ENCODE measurements around the gene ALAD.
"Not testable (repeated sequence)": the region's sequence is repeated elsewhere in the genome, so short reads cannot be mapped to it uniquely, and the experiment has no call there.

ALAD gene

DNA sequence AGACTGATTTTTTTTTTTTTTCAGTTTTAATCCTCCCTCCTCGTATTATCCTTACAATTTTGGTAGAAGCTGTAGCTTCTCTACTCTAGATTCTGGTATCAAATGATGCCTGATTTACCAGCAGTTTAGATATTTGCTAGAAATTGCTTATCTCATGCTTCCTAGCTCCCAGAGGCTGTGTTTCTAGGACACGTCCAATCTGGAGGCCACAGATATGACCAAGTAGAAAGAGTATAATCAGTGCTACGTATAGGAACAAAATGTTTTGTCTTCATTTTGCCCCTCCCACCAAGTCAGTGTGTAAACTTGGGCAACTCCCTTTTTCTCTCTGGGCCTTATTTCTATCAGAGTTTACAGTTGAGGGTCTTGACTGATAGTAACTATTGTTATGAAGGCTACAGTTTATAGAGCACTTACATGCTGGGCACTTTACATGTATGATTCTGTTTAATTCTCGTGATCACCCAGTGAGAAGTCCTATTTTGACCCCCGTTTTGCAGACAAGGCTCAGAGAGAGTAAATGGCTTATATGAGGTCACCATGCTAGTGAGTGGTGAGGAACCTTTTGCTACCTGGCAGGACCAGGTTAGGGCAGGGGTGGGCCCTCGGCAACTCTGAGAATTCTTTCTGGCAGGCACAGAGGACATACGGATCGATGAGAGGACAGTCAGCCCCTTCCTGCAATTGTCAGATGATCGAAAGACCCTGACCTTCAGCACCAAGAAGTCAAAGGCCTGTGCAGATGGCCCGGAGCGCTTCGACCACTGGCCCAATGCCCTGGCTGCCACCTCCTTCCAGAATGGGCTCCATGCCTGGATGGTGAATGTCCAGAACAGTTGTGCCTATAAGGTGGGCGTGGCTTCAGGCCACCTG, 31.9 kb downstream of the ALAD start:
- CTCF ChIA-PET, result interaction anchor here (0.6 to 0.8 kb wide), 2 partner anchors 93 to 147 kb away, joined by 3 to 5 read pairs; no protein-coding TSS in a partner anchor
- 96% methylated on average over 10 of the region's 13 CpGs for WGBS (ENCODE audit: insufficient coverage)
- H3K36me3 ChIP-seq (ENCODE audit: control insufficient read depth in 4 of 4, insufficient read depth in 4 of 4, low read length in 3 of 4), result peaks cover 4 to 68% (median 38%) of the 10 kb centered on the region in 4 experiments

DNA sequence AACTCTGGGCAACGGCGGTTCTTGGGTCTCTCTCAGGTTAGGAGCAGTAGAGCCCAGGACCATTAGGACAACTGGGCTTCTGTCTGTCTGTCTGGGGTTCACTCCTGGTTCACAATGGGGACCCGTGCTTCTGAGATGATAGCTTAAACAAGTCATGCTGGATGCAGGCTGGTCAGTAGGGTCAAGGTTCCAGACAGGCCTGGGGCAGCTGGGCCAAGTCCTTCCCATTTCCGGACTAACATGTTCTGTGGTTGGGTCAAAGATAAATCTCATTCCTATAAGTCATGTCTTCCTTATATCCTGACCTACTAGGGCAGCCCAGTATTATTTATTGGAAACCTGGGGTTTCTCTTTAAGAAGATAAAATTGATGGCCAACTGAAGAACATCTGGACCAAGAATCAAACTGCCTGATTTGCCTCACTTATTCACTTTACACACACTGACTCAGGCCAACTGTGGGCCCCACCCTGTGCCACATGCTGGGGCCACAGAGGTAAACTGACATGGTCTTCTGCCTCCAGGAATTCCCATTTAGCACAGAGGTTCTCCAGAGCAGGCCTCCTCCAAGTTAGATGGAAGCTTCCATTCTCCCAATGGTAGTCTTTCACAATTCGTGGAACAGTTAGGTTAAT, 32.6 kb downstream of the ALAD start:
- CTCF ChIA-PET, result interaction anchor here (0.6 to 1.6 kb wide), 3 partner anchors 9 to 148 kb away, joined by 3 to 5 read pairs (median 5); partner anchors contain the start of gene HDHD3
- POLR2A ChIA-PET, result no interaction called here

More for the DNA sequence above, 31.9 kb downstream of the ALAD start:
- Histone ChIP-seq H3K27me3 (replicated peaks in 2 of 5; ENCODE audit: control insufficient read depth in 4 of 5, insufficient read depth in 5 of 5, low read length in 4 of 5) (no peaks in the 10 kb centered on the region), H3K4me3 (ENCODE audit: control insufficient read depth in 1 of 7, extremely low read depth in 1 of 7, insufficient read depth in 4 of 7, low read depth in 2 of 7, low read length in 6 of 7) (no peak overlapping the region), H3K9me3 (ENCODE audit: control extremely low read depth in 1 of 5, control insufficient read depth in 4 of 5, insufficient read depth in 2 of 5, low read depth in 1 of 5, low read length in 4 of 5) (no peaks in the 10 kb centered on the region), H3K27ac (ENCODE audit: insufficient read depth in 1 of 2, low read depth in 1 of 2, low read length in 2 of 2, poor library complexity in 1 of 2, severe bottlenecking in 2 of 2) (peak overlapping the region in 1 of 2 experiments; percentile 36), H3K4me1 (ENCODE audit: control extremely low read depth in 1 of 4, control insufficient read depth in 4 of 4, insufficient read depth in 4 of 4, low read length in 3 of 4) (peaks cover 0 to 2% (median 0%) of the 10 kb centered on the region in 4 experiments)
- peak in 2 of 3 donors; percentile 46 to 75 for DNase-seq
- POLR2A ChIA-PET, result no interaction called here

DNA sequence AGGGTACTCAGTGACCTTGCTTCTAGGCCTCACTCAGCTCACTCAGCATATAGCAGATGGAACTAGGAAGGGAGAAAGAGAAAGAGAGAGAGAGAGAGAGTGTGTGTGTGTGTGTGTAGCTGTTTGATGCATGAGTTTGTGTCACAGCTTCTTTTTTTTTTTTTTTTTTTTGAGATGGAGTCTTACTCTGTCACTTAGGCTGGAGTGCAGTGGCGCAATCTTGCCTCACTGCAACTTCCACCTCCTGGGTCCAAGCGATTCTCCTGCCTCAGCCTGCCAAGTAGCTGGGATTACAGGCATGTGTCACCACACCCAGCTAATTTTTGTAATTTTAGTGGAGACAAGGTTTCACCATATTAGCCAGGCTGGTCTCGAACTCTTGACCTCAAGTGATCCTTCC, 35.4 kb downstream of the ALAD start:
- CTCF ChIA-PET, result interaction anchor here (0.7 to 7.2 kb wide), 3 partner anchors 9 to 65 kb away, joined by 3 to 48 read pairs (median 7); partner anchors contain the start of gene BSPRY
- 90% methylated on average over 2 of the region's 3 CpGs for WGBS (ENCODE audit: insufficient coverage)

More for the DNA sequence above, 32.6 kb downstream of the ALAD start:
- WGBS (ENCODE audit: insufficient coverage), result 96% methylated on average over 4 of the region's 5 CpGs
- H3K4me1 ChIP-seq (ENCODE audit: control extremely low read depth in 1 of 4, control insufficient read depth in 4 of 4, insufficient read depth in 4 of 4, low read length in 3 of 4), result peaks cover 0 to 2% (median 0%) of the 10 kb centered on the region in 4 experiments
- H3K36me3 ChIP-seq (ENCODE audit: control insufficient read depth in 4 of 4, insufficient read depth in 4 of 4, low read length in 3 of 4), result peaks cover 4 to 60% (median 32%) of the 10 kb centered on the region in 4 experiments
- H3K9me3 ChIP-seq (ENCODE audit: control extremely low read depth in 1 of 5, control insufficient read depth in 4 of 5, insufficient read depth in 2 of 5, low read depth in 1 of 5, low read length in 4 of 5), result no peaks in the 10 kb centered on the region
- no peak overlapping the region for H3K4me3 ChIP-seq (ENCODE audit: control insufficient read depth in 1 of 7, extremely low read depth in 1 of 7, insufficient read depth in 4 of 7, low read depth in 2 of 7, low read length in 6 of 7)
- no peak overlapping the region for H3K27ac ChIP-seq (ENCODE audit: insufficient read depth in 1 of 2, low read depth in 1 of 2, low read length in 2 of 2, poor library complexity in 1 of 2, severe bottlenecking in 2 of 2)
- no peaks in the 10 kb centered on the region for H3K27me3 ChIP-seq (replicated peaks in 2 of 5; ENCODE audit: control insufficient read depth in 4 of 5, insufficient read depth in 5 of 5, low read length in 4 of 5)
- DNase-seq, result no peak

DNA sequence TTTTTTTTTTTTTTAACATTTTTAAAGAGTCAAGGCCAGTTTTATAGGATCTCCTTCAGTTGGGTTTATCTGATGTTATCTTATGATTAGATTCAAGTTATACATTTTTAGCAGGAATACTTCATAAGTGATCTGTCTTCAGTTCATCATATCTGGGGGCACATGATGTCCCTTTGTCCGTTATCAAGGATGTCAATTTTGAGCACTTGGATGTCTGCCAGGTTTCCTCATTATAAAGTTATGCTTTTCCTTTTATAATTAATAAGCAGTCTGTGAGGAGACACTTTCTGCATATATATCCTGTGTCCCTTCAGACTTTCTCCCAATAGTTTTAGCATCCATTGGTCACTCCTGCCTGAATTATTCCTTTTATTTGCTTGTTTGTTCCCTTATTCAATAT, 36.1 kb downstream of the ALAD start:
- no CpG with 5 or more reads among the region's 1 CpG for WGBS (ENCODE audit: insufficient coverage)
- no peak for DNase-seq
- H3K9me3 ChIP-seq (ENCODE audit: control extremely low read depth in 1 of 5, control insufficient read depth in 4 of 5, insufficient read depth in 2 of 5, low read depth in 1 of 5, low read length in 4 of 5), result no peaks in the 10 kb centered on the region
- H3K4me3 ChIP-seq (ENCODE audit: control insufficient read depth in 1 of 7, extremely low read depth in 1 of 7, insufficient read depth in 4 of 7, low read depth in 2 of 7, low read length in 6 of 7), result no peak overlapping the region
- POLR2A ChIA-PET, result no interaction called here
- H3K4me1 ChIP-seq (ENCODE audit: control extremely low read depth in 1 of 4, control insufficient read depth in 4 of 4, insufficient read depth in 4 of 4, low read length in 3 of 4), result no peaks in the 10 kb centered on the region
- H3K27ac ChIP-seq (ENCODE audit: insufficient read depth in 1 of 2, low read depth in 1 of 2, low read length in 2 of 2, poor library complexity in 1 of 2, severe bottlenecking in 2 of 2), result no peak overlapping the region
- no peaks in the 10 kb centered on the region for H3K27me3 ChIP-seq (replicated peaks in 2 of 5; ENCODE audit: control insufficient read depth in 4 of 5, insufficient read depth in 5 of 5, low read length in 4 of 5)
- CTCF ChIA-PET, result interaction anchor here (0.7 to 7.2 kb wide), 4 partner anchors 8 to 66 kb away, joined by 3 to 48 read pairs (median 6); partner anchors contain the start of gene BSPRY
- H3K36me3 ChIP-seq (ENCODE audit: control insufficient read depth in 4 of 4, insufficient read depth in 4 of 4, low read length in 3 of 4), result peaks cover 10 to 71% (median 35%) of the 10 kb centered on the region in 4 experiments

More for the DNA sequence above, 35.4 kb downstream of the ALAD start:
- H3K9me3 ChIP-seq (ENCODE audit: control extremely low read depth in 1 of 5, control insufficient read depth in 4 of 5, insufficient read depth in 2 of 5, low read depth in 1 of 5, low read length in 4 of 5); H3K27ac ChIP-seq (ENCODE audit: insufficient read depth in 1 of 2, low read depth in 1 of 2, low read length in 2 of 2, poor library complexity in 1 of 2, severe bottlenecking in 2 of 2); H3K27me3 ChIP-seq (replicated peaks in 2 of 5; ENCODE audit: control insufficient read depth in 4 of 5, insufficient read depth in 5 of 5, low read length in 4 of 5); H3K4me3 ChIP-seq (ENCODE audit: control insufficient read depth in 1 of 7, extremely low read depth in 1 of 7, insufficient read depth in 4 of 7, low read depth in 2 of 7, low read length in 6 of 7); H3K4me1 ChIP-seq (ENCODE audit: control extremely low read depth in 1 of 4, control insufficient read depth in 4 of 4, insufficient read depth in 4 of 4, low read length in 3 of 4): not testable (repeated sequence)
- H3K36me3 ChIP-seq (ENCODE audit: control insufficient read depth in 4 of 4, insufficient read depth in 4 of 4, low read length in 3 of 4), result peaks cover 7 to 70% (median 30%) of the 10 kb centered on the region in 4 experiments
- POLR2A ChIA-PET, result interaction anchor here (0.6 kb wide), 2 partner anchors 9 to 71 kb away, joined by 3 read pairs; no protein-coding TSS in a partner anchor
- DNase-seq, result peak in 1 of 3 donors; percentile 18

DNA sequence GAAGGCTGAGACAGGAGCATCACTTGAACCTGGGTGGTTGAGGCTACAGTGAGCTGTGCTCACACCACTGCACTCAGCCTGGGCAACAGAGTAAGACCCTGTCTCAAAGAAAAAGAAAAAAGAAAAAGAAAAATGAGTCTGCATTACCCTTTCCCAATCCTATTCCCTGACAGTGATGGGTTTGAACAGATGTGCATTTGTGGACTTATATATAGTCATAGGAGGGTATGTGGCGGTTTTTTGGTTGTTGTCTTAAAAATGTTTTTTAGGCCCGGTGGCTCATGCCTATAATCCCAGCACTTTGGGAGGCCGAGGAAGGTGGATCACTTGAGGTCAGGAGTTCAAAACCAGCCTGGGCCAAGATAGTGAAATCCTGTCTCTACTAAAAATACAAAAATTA, 37.7 kb downstream of the ALAD start:
- Histone ChIP-seq H3K4me1 (ENCODE audit: control extremely low read depth in 1 of 4, control insufficient read depth in 4 of 4, insufficient read depth in 4 of 4, low read length in 3 of 4) (no peaks in the 10 kb centered on the region), H3K36me3 (ENCODE audit: control insufficient read depth in 4 of 4, insufficient read depth in 4 of 4, low read length in 3 of 4) (peaks cover 10 to 69% (median 27%) of the 10 kb centered on the region in 4 experiments), H3K27ac (ENCODE audit: insufficient read depth in 1 of 2, low read depth in 1 of 2, low read length in 2 of 2, poor library complexity in 1 of 2, severe bottlenecking in 2 of 2) (no peak overlapping the region), H3K27me3 (replicated peaks in 2 of 5; ENCODE audit: control insufficient read depth in 4 of 5, insufficient read depth in 5 of 5, low read length in 4 of 5) (no peaks in the 10 kb centered on the region), H3K9me3 (ENCODE audit: control extremely low read depth in 1 of 5, control insufficient read depth in 4 of 5, insufficient read depth in 2 of 5, low read depth in 1 of 5, low read length in 4 of 5) (no peaks in the 10 kb centered on the region), H3K4me3 (ENCODE audit: control insufficient read depth in 1 of 7, extremely low read depth in 1 of 7, insufficient read depth in 4 of 7, low read depth in 2 of 7, low read length in 6 of 7) (no peak overlapping the region)
- CTCF ChIA-PET, result interaction anchor here (0.9 to 7.2 kb wide), 2 partner anchors 13 to 27 kb away, joined by 3 to 48 read pairs; partner anchors contain the start of gene BSPRY
- POLR2A ChIA-PET, result no interaction called here
- WGBS (ENCODE audit: insufficient coverage), result 100% methylated on average over 3 of the region's 3 CpGs
- no peak for DNase-seq

DNA sequence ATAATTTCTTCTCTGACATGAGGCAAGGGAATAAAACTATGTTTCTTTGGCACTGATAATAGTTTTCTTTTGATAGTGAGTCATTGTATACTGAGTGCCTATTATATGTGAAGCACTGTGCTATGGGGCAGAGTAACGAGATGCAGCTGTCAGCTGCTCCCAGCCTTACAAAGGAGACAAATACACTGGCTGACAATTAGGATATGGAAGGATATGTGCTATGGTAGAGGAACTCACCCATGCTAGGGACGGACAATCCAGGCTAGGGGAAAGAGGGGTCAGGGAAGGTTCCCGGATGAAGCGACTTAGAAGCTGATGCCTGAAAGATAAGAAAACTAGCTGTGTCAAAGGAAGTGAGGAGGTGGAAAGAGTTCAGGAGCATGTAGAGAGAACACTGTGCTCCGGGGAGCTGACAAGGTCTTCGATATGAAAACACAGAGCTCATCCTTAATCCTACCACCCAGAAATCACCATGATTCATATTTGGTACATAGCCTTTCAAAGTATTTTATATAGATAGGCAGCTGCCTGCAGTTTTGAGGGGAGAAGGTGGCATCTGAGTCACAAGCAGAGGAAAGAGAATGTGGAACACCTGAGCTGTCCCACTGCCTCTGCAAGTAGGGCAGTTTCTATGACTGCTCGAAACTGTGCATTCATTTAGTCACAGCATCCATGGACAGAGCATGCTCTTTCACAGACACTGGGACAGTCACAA, 39.6 kb downstream of the ALAD start:
- Histone ChIP-seq H3K4me1 (ENCODE audit: control extremely low read depth in 1 of 4, control insufficient read depth in 4 of 4, insufficient read depth in 4 of 4, low read length in 3 of 4) (no peaks in the 10 kb centered on the region), H3K27me3 (replicated peaks in 2 of 5; ENCODE audit: control insufficient read depth in 4 of 5, insufficient read depth in 5 of 5, low read length in 4 of 5) (no peaks in the 10 kb centered on the region), H3K4me3 (ENCODE audit: control insufficient read depth in 1 of 7, extremely low read depth in 1 of 7, insufficient read depth in 4 of 7, low read depth in 2 of 7, low read length in 6 of 7) (no peak overlapping the region), H3K36me3 (ENCODE audit: control insufficient read depth in 4 of 4, insufficient read depth in 4 of 4, low read length in 3 of 4) (peaks cover 9 to 68% (median 23%) of the 10 kb centered on the region in 4 experiments), H3K27ac (ENCODE audit: insufficient read depth in 1 of 2, low read depth in 1 of 2, low read length in 2 of 2, poor library complexity in 1 of 2, severe bottlenecking in 2 of 2) (no peak overlapping the region), H3K9me3 (ENCODE audit: control extremely low read depth in 1 of 5, control insufficient read depth in 4 of 5, insufficient read depth in 2 of 5, low read depth in 1 of 5, low read length in 4 of 5) (no peaks in the 10 kb centered on the region)
- no peak for DNase-seq
- 95% methylated on average over 3 of the region's 7 CpGs for WGBS (ENCODE audit: insufficient coverage)
- POLR2A ChIA-PET, result no interaction called here
- CTCF ChIA-PET, result interaction anchor here (1.5 to 7.2 kb wide), 2 partner anchors 11 to 46 kb away, joined by 6 to 48 read pairs; partner anchors contain the start of gene BSPRY

All from common myeloid progenitor, CD34-positive (primary cell).